MM.1S (cell line): ENCODE results near the gene CPAMD8.
"Not testable (repeated sequence)": the region's sequence is repeated elsewhere in the genome, so short reads cannot be mapped to it uniquely, and the experiment has no call there.

ENCODE experiments used
- EZH2 ChIP-seq: fragments of 300-600 bp; sonication (generic); optimal IDR thresholded peaks from 2 replicates; pipeline ENCODE3; 2017; ENCODE audit warnings: low read depth, mild to moderate bottlenecking, antibody characterized with exemption, low read length, mixed read lengths
- TF ChIP-seq, protein P1 (sequence below): fragments of 300-600 bp; sonication (generic); IDR thresholded peaks from 2 replicates; pipeline ENCODE4 v1.5.1; 2016; ENCODE audit warnings: antibody characterized with exemption, low read length, mixed read lengths

DNA sequence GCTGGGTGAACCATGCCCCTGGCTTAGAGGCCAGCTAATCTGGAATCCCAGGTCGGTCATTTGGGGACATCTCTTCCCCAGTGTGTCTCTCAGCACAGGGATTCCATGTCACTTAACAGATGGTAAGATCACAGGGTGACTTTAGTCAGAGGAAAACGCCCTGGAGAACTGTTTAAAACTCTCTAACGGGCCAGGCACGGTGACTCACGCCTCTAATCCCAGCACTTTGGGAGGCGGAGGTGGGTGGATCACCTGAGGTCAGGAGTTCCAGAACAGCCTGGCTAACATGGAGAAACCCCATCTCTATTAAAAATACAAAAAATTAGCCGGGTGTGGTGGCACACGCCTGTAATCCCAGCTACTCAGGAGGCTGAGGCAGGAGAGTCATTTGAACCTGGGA lies 1.7 kb downstream of the CPAMD8 start:
- TF ChIP-seq, protein P1, sequence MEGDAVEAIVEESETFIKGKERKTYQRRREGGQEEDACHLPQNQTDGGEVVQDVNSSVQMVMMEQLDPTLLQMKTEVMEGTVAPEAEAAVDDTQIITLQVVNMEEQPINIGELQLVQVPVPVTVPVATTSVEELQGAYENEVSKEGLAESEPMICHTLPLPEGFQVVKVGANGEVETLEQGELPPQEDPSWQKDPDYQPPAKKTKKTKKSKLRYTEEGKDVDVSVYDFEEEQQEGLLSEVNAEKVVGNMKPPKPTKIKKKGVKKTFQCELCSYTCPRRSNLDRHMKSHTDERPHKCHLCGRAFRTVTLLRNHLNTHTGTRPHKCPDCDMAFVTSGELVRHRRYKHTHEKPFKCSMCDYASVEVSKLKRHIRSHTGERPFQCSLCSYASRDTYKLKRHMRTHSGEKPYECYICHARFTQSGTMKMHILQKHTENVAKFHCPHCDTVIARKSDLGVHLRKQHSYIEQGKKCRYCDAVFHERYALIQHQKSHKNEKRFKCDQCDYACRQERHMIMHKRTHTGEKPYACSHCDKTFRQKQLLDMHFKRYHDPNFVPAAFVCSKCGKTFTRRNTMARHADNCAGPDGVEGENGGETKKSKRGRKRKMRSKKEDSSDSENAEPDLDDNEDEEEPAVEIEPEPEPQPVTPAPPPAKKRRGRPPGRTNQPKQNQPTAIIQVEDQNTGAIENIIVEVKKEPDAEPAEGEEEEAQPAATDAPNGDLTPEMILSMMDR, result not testable (repeated sequence)
- not testable (repeated sequence) for TF ChIP-seq EZH2
